BLaER1 (cell line): ENCODE data around the gene DYSF.

Source experiments
- H3K27ac ChIP-seq: shearing (Covaris generic); formaldehyde crosslinking; 2 replicates; pipeline ENCODE4 v1.8.1; 2022
- H3K27me3 ChIP-seq: shearing (Covaris generic); formaldehyde crosslinking; 2 replicates; pipeline ENCODE4 v1.8.1; 2022
- H3K36me3 ChIP-seq: shearing (Covaris generic); formaldehyde crosslinking; 2 replicates; pipeline ENCODE4 v1.8.1; 2022
- H3K4me1 ChIP-seq: shearing (Covaris generic); formaldehyde crosslinking; 2 replicates; pipeline ENCODE4 v1.8.1; 2022
- H3K4me2 ChIP-seq: shearing (Covaris generic); formaldehyde crosslinking; 2 replicates; pipeline ENCODE4 v1.8.1; 2022
- H3K4me3 ChIP-seq: shearing (Covaris generic); formaldehyde crosslinking; 2 replicates; pipeline ENCODE4 v1.8.1; 2022
- H3K9ac ChIP-seq: shearing (Covaris generic); formaldehyde crosslinking; 2 replicates; pipeline ENCODE4 v1.8.1; 2022
- H3K9me3 ChIP-seq: shearing (Covaris generic); formaldehyde crosslinking; 2 replicates; pipeline ENCODE4 v1.8.1; 2022
- H4K20me1 ChIP-seq: shearing (Covaris generic); formaldehyde crosslinking; 2 replicates; pipeline ENCODE4 v1.8.1; 2022
- Cebpa-rat ChIP-seq: shearing (Covaris generic); IDR thresholded peaks from 2 replicates; pipeline ENCODE4 v1.8.1; 2022

The DYSF gene

GRCh38 chr2:71575966-71576365 lies 122.6 kb downstream of the DYSF start:
- H3K27me3 ChIP-seq, result no peaks in the 10 kb centered on the region
- TF ChIP-seq Cebpa-rat, result no peak
- H3K4me2 ChIP-seq, result no peak overlapping the region
- peaks cover 7% of the 10 kb centered on the region; the same call in 1 of the 2 replicates for H3K4me1 ChIP-seq
- H3K9ac ChIP-seq, result no peak overlapping the region
- no peak overlapping the region for H3K27ac ChIP-seq
- H3K9me3 ChIP-seq, result peaks cover 15% of the 10 kb centered on the region
- H4K20me1 ChIP-seq, result no peaks in the 10 kb centered on the region
- H3K36me3 ChIP-seq, result peaks cover 17% of the 10 kb centered on the region
- H3K4me3 ChIP-seq, result no peak overlapping the region

DNA sequence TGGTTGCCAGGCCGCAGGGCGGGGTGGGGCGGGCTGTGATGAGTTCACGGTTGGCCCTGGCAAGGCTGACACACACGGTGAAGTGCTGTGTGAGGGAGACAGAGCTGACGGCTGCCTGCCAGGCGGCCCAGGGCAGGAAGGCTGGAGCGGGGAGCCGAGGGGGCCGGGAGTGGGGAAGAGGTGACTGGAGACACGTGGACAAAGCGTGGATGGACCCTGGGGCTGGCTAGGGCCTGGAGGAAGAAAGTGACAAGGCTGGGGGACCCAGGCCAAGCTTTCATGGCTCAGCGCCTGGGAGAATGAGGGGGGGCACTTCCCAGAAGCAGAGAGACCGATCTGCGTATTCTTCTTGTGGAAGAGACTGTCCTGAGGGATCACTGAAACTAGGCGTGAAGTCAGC lies 123.2 kb downstream of the DYSF start:
- H3K9me3 ChIP-seq, result peaks cover 9% of the 10 kb centered on the region
- peaks cover 12% of the 10 kb centered on the region for H3K36me3 ChIP-seq
- no peak overlapping the region for H3K27ac ChIP-seq
- no peaks in the 10 kb centered on the region for H4K20me1 ChIP-seq
- no peak for TF ChIP-seq Cebpa-rat
- H3K27me3 ChIP-seq, result no peaks in the 10 kb centered on the region
- H3K4me2 ChIP-seq, result no peak overlapping the region
- no peak overlapping the region for H3K4me3 ChIP-seq
- no peak overlapping the region for H3K9ac ChIP-seq
- peaks cover 11% of the 10 kb centered on the region; the same call in 1 of the 2 replicates for H3K4me1 ChIP-seq

- Histone ChIP-seq H4K20me1 (no peaks in the 10 kb centered on the region), H3K9ac (no peak overlapping the region), H3K4me2 (no peak overlapping the region), H3K27ac (no peak overlapping the region), H3K9me3 (peaks cover 2% of the 10 kb centered on the region; the same call in 1 of the 2 replicates), H3K27me3 (no peaks in the 10 kb centered on the region), H3K4me3 (no peak overlapping the region), H3K4me1 (peaks cover 11% of the 10 kb centered on the region; the same call in 1 of the 2 replicates), H3K36me3 (peaks cover 5% of the 10 kb centered on the region; the same call in 1 of the 2 replicates)
- TF ChIP-seq Cebpa-rat, result no peak
Observed at GRCh38 chr2:71577209-71577608, 123.8 kb downstream of the DYSF start.

GRCh38 chr2:71578767-71579342 lies 125.5 kb downstream of the DYSF start:
- no peak for TF ChIP-seq Cebpa-rat
- no peak overlapping the region for H3K4me2 ChIP-seq
- no peaks in the 10 kb centered on the region for H3K27me3 ChIP-seq
- no peak overlapping the region for H3K9ac ChIP-seq
- no peaks in the 10 kb centered on the region for H3K9me3 ChIP-seq
- H3K27ac ChIP-seq, result no peak overlapping the region
- H3K4me3 ChIP-seq, result no peak overlapping the region
- peaks cover 11% of the 10 kb centered on the region; the same call in 1 of the 2 replicates for H3K4me1 ChIP-seq
- H3K36me3 ChIP-seq, result no peaks in the 10 kb centered on the region
- no peaks in the 10 kb centered on the region for H4K20me1 ChIP-seq

GRCh38 chr2:71581026-71581425 lies 127.7 kb downstream of the DYSF start:
- Histone ChIP-seq H3K9ac (no peak overlapping the region), H3K9me3 (no peaks in the 10 kb centered on the region), H3K4me1 (peaks cover 6% of the 10 kb centered on the region; the same call in 1 of the 2 replicates), H3K4me2 (no peak overlapping the region), H3K27me3 (no peaks in the 10 kb centered on the region), H3K36me3 (no peaks in the 10 kb centered on the region), H3K4me3 (no peak overlapping the region), H3K27ac (no peak overlapping the region), H4K20me1 (no peaks in the 10 kb centered on the region)
- TF ChIP-seq Cebpa-rat, result no peak

DNA sequence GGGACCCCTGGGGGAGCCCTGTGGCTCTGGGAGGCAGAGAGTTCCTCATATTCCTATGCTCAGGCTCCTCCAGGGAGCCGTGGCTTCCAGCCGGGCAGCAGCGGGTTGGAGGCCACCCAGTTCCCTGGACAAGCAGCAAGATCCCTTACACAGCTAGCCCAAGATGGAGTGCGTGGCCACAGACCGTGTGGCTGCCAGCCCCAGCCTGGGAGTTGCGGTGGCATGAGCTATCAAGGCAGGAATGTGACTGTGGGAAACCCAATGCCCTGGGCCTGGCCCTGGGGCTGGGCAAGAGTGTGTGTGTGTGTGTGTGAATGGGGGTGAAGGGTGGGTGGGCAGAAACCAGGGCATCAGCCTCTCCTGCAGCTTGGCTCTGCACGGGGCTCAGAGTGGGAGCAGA lies 130.5 kb downstream of the DYSF start:
- Histone ChIP-seq H3K4me1 (peaks cover 6% of the 10 kb centered on the region; the same call in 1 of the 2 replicates), H4K20me1 (no peaks in the 10 kb centered on the region), H3K9ac (no peak overlapping the region), H3K4me3 (no peak overlapping the region), H3K27ac (no peak overlapping the region), H3K36me3 (no peaks in the 10 kb centered on the region), H3K27me3 (no peaks in the 10 kb centered on the region), H3K4me2 (no peak overlapping the region), H3K9me3 (no peaks in the 10 kb centered on the region)
- TF ChIP-seq Cebpa-rat, result no peak

GRCh38 chr2:71586471-71586870 lies 133.1 kb downstream of the DYSF start:
- H3K4me3 ChIP-seq, result no peak overlapping the region
- H3K9ac ChIP-seq, result no peak overlapping the region
- no peaks in the 10 kb centered on the region for H3K9me3 ChIP-seq
- H3K36me3 ChIP-seq, result no peaks in the 10 kb centered on the region
- H3K27me3 ChIP-seq, result no peaks in the 10 kb centered on the region
- H3K4me1 ChIP-seq, result peaks cover 17% of the 10 kb centered on the region
- no peak overlapping the region for H3K27ac ChIP-seq
- TF ChIP-seq Cebpa-rat, result no peak
- no peak overlapping the region for H3K4me2 ChIP-seq
- no peaks in the 10 kb centered on the region for H4K20me1 ChIP-seq

DNA sequence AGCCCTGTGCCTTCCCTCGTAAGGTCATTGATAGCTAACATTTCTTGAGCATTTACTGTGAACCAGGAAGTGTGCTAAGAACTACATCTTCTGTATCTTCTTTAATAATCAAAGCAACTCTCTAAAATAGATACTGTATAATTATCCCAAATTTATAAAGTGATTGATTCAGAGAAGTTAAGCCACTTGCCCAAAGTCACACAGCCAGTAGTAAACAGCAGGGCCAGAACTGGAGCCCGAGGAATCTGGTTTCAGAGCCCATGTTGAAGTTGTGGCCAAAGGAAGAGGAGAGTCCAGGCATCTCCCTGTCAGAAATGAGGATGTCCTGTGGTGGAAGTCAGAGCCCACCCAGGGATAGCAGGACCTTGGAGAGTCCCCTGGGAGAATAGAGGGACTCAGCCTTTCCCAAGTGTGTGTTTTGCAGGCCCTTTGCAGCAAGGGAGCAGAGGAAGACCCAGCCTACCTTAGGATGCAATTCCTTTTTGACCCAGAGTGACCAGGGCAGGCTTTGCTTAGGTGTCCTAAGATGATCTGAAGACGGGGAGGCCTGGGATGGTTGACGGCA lies 134.2 kb downstream of the DYSF start:
- no peak overlapping the region for H3K27ac ChIP-seq

GRCh38 chr2:71588497-71589170 lies 135.3 kb downstream of the DYSF start:
- TF ChIP-seq Cebpa-rat, result no peak
- H3K27me3 ChIP-seq, result no peaks in the 10 kb centered on the region
- no peak overlapping the region for H3K4me3 ChIP-seq
- no peak overlapping the region for H3K9ac ChIP-seq
- H3K9me3 ChIP-seq, result no peaks in the 10 kb centered on the region
- H3K4me1 ChIP-seq, result peaks cover 39% of the 10 kb centered on the region
- no peak overlapping the region for H3K27ac ChIP-seq
- H4K20me1 ChIP-seq, result no peaks in the 10 kb centered on the region
- H3K4me2 ChIP-seq, result no peak overlapping the region
- H3K36me3 ChIP-seq, result no peaks in the 10 kb centered on the region

More for the DNA sequence above, 134.2 kb downstream of the DYSF start:
- no peaks in the 10 kb centered on the region for H4K20me1 ChIP-seq
- H3K9ac ChIP-seq, result no peak overlapping the region
- TF ChIP-seq Cebpa-rat, result no peak
- peaks cover 28% of the 10 kb centered on the region for H3K4me1 ChIP-seq
- no peak overlapping the region for H3K4me3 ChIP-seq
- H3K27me3 ChIP-seq, result no peaks in the 10 kb centered on the region
- H3K4me2 ChIP-seq, result no peak overlapping the region
- H3K36me3 ChIP-seq, result no peaks in the 10 kb centered on the region
- no peaks in the 10 kb centered on the region for H3K9me3 ChIP-seq

GRCh38 chr2:71589763-71590162 lies 136.4 kb downstream of the DYSF start:
- no peaks in the 10 kb centered on the region for H4K20me1 ChIP-seq
- H3K9me3 ChIP-seq, result no peaks in the 10 kb centered on the region
- no peak overlapping the region for H3K4me2 ChIP-seq
- peaks cover 44% of the 10 kb centered on the region for H3K4me1 ChIP-seq
- TF ChIP-seq Cebpa-rat, result no peak
- no peaks in the 10 kb centered on the region for H3K27me3 ChIP-seq
- no peak overlapping the region for H3K27ac ChIP-seq
- H3K4me3 ChIP-seq, result no peak overlapping the region
- H3K9ac ChIP-seq, result no peak overlapping the region
- no peaks in the 10 kb centered on the region for H3K36me3 ChIP-seq
